Fibroblast of pulmonary artery (primary cell): ENCODE measurements around the gene SPATA32.
A peak's percentile ranks its signal among the peaks of the same experiment; 100 is the strongest.

ENCODE experiments used
- DNase-seq: peaks from one replicate; pipeline ENCODE4 v3.0.0-alpha.2; 2010; ENCODE audit warnings: low read depth
- H3K4me3 ChIP-seq: replicated peaks from 2 replicates; pipeline ENCODE4 v1.5.1; 2011; ENCODE audit warnings: low read depth, mild to moderate bottlenecking, control low read depth, low read length, moderate library complexity
- CTCF ChIP-seq: IDR thresholded peaks from 2 replicates; pipeline ENCODE4 v1.5.1; 2011; ENCODE audit warnings: mild to moderate bottlenecking, control low read depth, low read length, inconsistent platforms; ENCODE audit errors: missing control alignments

Gene SPATA32

GRCh38 chr17:45293413-45294211 is 31.7 kb upstream of the SPATA32 start:
- DNase-seq = peak; percentile 87
- TF ChIP-seq CTCF = peak; percentile 17
- H3K4me3 ChIP-seq = no peak overlapping the region

DNA sequence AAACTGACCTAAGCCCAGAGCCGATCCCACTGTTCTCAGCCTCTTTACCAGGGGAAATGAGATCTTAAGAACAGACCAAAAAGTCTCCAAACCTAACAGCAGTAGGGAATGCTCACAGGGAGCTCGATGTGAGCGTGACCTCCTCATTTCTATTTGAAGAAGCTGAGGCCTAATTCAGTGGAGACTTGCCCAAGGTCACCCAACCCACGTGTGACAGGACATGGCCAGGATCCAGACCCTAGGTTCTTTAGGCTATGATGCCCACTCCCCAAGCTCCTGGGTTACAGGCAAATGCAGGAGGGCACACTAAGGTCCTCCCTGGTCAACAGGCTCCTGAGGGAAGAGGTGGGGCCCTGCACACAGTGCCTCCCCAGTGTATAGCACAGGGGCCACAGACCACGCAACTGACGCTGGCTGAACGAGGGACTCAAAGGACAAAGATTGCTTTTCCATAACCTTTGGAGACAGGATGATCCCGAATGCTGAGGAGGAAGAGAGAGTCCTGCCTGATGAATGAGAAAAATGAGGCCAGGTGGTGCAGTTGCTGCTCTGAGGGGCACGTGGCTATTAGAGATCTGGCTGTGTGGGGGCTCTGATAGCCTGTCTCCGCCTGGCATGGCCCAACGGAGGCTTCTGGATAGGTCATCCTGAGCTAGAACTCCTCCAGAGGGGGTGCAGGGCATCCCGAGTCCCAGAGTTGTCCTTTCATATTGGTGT is 31.0 kb upstream of the SPATA32 start:
- H3K4me3 ChIP-seq = no peak overlapping the region
- TF ChIP-seq CTCF = no peak

DNA sequence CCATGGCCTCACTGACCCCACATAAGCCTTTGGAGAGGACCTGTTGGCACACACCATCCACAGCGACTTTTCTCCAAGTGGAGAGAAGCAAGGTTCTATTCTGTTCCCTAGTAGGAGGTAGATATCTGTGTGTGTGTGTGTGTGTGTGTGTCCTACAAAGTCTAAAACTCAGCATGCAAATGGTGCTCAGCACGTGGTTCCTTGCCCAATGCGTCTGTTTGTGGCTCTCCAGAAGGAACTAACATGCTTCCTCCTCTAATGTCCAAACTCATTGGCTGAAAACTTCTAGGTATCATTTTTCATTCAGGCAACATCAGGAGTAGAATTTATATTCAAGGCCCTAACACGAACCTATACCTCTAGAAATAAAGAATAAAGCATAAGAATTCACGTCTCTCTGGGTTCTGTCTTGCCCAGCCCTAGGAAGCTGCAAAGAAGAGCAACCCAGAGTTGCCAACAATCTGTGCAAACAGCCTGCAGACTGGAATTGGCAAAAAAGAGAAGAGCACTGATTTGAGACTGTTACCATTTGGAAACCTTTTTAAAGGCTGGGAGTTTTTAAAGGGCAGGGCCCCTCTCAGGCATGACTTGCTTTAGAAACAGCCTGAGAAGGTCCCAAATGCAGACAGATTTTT is 29.4 kb upstream of the SPATA32 start:
- no peak for DNase-seq
- no peak overlapping the region for H3K4me3 ChIP-seq
- TF ChIP-seq CTCF = no peak

More for the DNA sequence above, 31.0 kb upstream of the SPATA32 start:
- no peak for DNase-seq

DNA sequence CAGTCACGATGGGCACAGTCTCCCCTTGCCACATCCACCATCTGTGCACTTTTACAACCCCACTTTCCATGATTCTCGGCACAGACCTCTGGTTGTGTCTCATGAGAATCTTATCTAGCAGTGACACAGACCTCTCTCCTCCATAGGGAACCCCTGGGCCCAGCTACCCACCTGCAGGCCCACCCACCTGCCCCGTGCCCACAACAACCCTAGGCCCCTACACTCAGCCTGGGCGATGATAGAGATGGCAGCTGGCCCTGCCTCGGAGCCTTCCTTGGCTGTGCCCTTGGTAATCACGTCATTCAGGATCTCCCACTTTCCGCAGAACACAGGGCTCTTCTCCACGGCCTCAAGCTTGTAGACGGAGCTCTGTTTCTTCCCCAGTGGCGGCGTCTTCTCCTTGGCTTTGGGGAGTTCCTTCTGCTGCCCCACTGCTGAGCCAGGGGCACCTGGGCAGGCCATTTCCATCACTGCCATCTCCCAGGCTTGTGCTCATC is 28.4 kb upstream of the SPATA32 start:
- DNase-seq = no peak
- TF ChIP-seq CTCF = no peak

DNA sequence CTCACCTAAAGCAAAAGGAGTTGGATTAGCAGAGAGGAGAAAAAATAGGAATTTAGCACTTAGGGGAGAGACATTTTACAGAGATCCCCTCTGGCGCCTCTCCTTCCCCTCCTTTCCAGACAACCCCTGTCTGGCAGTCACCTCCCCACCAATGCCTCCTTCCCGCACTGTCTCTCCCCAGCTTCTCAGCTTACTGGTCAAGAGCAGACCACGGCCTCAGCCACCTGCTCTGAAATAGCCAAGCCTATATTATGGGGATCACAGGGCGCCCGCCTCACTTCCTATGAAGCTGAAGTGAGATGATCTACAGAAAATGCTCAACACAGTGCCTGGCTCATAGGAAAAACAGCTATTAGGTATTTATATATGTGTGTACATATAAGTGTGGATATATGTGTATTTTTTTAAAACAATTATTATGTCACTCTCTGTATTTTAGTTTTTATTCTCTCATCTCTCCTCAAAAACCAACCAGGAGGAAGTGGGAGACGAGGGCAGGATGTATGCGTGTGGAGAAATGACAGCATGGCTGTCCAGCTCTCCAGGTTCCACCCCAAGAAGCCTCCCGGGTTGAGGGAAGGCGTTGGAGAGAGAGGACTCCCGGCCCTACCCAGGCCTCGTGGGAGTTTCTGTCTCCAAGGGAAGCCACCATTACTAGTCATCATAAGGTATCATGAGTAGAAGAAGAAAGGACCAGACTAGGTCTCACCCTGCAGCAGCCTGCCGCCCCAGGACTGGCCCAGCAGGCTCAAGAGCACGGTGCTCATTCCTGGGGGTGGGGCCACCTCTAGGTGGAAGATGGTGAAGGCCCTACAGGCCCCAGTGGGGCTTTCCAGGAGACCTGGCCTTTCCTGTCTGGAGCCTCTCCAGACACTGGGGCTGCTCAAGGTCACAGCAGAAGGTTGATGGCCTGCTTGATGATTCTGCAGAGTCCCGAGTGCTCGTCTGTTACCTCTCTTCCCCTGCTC is 27.7 kb upstream of the SPATA32 start:
- no peak overlapping the region for H3K4me3 ChIP-seq
- TF ChIP-seq CTCF = no peak
- DNase-seq = no peak

More for the DNA sequence above, 28.4 kb upstream of the SPATA32 start:
- no peak overlapping the region for H3K4me3 ChIP-seq

GRCh38 chr17:45288825-45289224 is 26.9 kb upstream of the SPATA32 start:
- no peak for TF ChIP-seq CTCF
- DNase-seq = no peak

More at GRCh38 chr17:45288825-45289224, 26.9 kb upstream of the SPATA32 start:
- H3K4me3 ChIP-seq = no peak overlapping the region
